ENCODE measurements around the gene PXK.

PXK gene

DNA sequence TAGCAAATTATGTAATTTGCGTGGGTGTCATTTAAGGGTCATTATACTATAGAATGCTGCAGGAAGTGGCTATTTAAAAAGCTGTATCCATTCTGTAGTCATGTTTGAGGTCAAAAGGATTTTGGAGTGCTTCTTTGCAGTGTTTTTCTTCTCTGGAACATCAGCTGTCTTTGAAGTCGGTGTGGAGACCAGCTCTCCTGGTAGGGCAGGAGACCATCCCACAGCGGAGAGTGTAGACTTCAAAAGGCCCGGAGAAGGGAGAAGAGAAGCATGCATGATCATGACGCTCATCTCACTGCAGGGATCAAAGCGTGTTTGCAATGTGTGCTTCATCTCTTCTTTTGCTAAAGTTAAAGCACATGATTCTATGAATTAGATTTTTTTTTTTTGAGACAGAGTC is 19.9 kb downstream of the PXK start:
- H3K4me3 ChIP-seq (ENCODE audit: low read depth, low read length) = no peak overlapping the region
- in situ Hi-C loops (cut with HindIII; ENCODE audit: low sequenced_read_pairs) = no loop called here
- DNase-seq (ENCODE audit: low read depth) = no peak
- TF ChIP-seq, protein P1, sequence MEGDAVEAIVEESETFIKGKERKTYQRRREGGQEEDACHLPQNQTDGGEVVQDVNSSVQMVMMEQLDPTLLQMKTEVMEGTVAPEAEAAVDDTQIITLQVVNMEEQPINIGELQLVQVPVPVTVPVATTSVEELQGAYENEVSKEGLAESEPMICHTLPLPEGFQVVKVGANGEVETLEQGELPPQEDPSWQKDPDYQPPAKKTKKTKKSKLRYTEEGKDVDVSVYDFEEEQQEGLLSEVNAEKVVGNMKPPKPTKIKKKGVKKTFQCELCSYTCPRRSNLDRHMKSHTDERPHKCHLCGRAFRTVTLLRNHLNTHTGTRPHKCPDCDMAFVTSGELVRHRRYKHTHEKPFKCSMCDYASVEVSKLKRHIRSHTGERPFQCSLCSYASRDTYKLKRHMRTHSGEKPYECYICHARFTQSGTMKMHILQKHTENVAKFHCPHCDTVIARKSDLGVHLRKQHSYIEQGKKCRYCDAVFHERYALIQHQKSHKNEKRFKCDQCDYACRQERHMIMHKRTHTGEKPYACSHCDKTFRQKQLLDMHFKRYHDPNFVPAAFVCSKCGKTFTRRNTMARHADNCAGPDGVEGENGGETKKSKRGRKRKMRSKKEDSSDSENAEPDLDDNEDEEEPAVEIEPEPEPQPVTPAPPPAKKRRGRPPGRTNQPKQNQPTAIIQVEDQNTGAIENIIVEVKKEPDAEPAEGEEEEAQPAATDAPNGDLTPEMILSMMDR (IDR thresholded peaks at IDR 0.05; ENCODE audit: low read depth, low read length, missing control alignments) = no peak

DNA sequence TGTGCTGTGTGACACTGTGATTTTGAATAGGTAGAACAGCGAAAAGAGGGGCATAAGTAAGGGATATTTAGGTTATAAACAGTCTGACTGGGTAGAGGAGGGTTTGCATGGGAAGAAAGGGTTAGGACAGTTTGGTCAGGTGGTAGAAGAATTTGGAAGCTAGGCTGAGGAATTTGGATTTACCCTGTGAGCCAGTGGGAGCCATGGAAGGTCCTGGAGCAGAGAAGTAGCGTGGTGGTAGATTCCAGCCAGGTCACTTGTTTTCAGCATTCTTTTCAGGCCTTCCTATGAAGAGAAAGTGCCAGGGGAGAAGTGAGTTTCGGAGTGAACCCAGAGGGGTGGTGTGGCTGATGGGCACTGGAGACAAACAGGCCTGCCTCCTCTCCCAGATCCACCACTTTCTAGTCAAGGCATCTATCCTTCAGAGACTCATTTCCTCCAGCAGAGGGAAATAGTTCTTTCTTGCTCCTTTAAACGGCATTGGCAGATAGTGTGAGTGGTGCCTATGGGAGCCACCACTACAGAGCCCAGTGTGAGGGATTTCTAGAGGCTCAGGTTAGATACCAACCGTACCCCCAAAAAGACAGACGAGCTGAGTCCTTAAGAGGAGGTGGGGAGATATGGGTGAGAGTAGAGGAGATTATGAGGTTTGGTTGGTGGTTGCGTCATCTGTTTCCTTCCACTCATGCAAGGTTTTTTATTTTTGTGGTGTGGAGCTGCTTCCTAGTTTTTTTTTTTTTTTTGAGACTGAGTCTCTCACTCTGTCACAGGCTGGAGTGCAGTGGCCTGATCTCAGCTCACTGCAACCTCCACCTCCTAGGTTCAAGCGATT is 21.2 kb downstream of the PXK start:
- H3K4me3 ChIP-seq (ENCODE audit: low read depth, low read length) = no peak overlapping the region
- no peak for DNase-seq (ENCODE audit: low read depth)
- in situ Hi-C loops (cut with HindIII; ENCODE audit: low sequenced_read_pairs) = no loop called here
- TF ChIP-seq, protein P1 (IDR thresholded peaks at IDR 0.05; ENCODE audit: low read depth, low read length, missing control alignments) = no peak

DNA sequence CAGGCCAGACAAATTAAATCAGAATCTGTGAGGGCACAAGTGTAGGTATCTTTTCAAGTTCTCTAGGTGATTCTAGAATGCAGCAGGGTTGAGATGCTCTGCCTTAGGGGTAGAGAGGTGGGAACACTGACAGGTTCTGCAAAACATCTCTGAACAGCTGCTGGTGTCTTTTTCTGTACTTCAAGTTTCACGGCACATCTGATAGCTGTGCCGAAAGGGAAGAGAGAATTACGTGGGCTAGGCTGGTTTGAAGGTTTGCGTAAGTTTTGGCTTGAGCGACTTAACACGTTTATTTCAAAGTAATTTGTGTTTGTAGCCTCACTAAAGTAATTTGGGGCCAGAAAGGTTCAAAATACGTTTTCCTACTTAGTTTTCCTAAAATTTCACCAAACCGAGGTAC is 22.5 kb downstream of the PXK start:
- no peak for DNase-seq (ENCODE audit: low read depth)
- H3K4me3 ChIP-seq (ENCODE audit: low read depth, low read length) = no peak overlapping the region
- TF ChIP-seq, protein P1 (IDR thresholded peaks at IDR 0.05; ENCODE audit: low read depth, low read length, missing control alignments) = no peak
- in situ Hi-C loops (cut with HindIII; ENCODE audit: low sequenced_read_pairs) = no loop called here

DNA sequence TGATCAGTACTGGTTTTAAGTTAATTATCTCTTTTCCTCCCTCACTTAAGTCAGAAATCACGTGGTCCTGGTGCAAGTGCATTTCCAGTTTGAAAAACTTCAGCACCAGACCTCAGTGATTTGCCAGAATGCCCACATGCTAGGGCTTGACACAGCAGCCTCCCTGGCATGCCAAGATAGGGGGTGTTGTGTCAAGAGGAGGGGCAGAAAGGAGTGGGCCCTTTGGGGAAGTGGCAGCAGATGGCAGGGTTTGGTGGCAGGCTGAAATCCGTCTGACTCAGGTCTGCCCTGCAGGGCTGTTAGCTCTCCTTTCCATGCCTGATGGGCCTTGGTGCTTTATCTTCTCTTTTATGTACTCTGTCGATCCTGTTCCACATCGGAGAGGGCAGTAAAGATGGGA is 23.4 kb downstream of the PXK start:
- no peak for DNase-seq (ENCODE audit: low read depth)
- TF ChIP-seq, protein P1 (IDR thresholded peaks at IDR 0.05; ENCODE audit: low read depth, low read length, missing control alignments) = no peak
- in situ Hi-C loops (cut with HindIII; ENCODE audit: low sequenced_read_pairs) = no loop called here
- no peak overlapping the region for H3K4me3 ChIP-seq (ENCODE audit: low read depth, low read length)

DNA sequence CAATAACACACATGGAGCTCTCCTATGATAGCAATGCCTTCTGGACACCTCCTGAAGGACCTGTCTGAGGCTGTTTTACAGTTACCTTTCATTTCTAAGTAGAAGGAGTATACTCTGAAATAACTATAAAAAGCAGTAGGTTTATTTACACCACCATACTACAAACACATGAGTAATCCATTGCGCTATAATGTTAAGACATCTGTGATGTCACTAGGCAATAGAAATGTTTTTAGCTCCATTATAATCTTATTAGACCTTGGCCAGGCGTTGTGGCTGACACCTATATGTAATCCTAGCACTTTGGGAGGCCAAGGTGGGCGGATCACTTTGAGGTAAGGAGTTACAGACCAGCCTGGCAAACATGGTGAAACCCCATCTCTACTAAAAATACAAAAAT is 24.7 kb downstream of the PXK start:
- in situ Hi-C loops (cut with HindIII; ENCODE audit: low sequenced_read_pairs) = no loop called here
- TF ChIP-seq, protein P1 (IDR thresholded peaks at IDR 0.05; ENCODE audit: low read depth, low read length, missing control alignments) = no peak
- no peak overlapping the region for H3K4me3 ChIP-seq (ENCODE audit: low read depth, low read length)
- DNase-seq (ENCODE audit: low read depth) = no peak

DNA sequence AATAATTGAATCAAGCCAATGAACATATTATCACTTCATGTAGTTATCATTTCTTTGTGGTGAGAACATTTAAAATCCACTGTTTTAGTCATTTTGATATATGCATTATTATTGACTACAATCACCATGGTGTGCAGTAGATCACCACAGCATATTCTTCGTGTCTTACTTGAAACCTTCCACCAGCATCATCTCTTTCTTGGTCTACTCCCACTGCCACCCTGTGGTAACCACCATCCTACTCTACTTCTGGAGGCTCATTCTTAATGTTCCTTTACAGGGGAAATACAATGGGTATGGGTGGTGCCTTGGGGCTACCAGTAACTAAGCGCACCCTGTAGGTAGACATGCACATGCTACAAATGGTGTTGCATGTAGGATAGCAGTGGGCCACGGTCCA is 25.4 kb downstream of the PXK start:
- in situ Hi-C loops (cut with HindIII; ENCODE audit: low sequenced_read_pairs) = no loop called here
- TF ChIP-seq, protein P1 (IDR thresholded peaks at IDR 0.05; ENCODE audit: low read depth, low read length, missing control alignments) = no peak
- H3K4me3 ChIP-seq (ENCODE audit: low read depth, low read length) = no peak overlapping the region
- DNase-seq (ENCODE audit: low read depth) = no peak

Data from astrocyte of the cerebellum (primary cell).